Choroid plexus epithelial cell (primary cell): ENCODE results near the gene UBE3D.
"Not testable (repeated sequence)": the region's sequence is repeated elsewhere in the genome, so short reads cannot be mapped to it uniquely, and the experiment has no call there.

Source experiments
- DNase-seq: peaks from one replicate; pipeline ENCODE4 v3.0.0-alpha.2; 2010; ENCODE audit warnings: low read depth
- H3K4me3 ChIP-seq: 2 replicates; pipeline ENCODE4 v1.5.1; 2011; ENCODE audit warnings: low read depth, mild to moderate bottlenecking, control low read depth, low read length, moderate library complexity
- TF ChIP-seq, protein P1 (sequence below): conservative IDR thresholded peaks from 2 replicates; pipeline ENCODE4 v1.5.1; 2011; ENCODE audit warnings: low read depth, mild to moderate bottlenecking, control low read depth, inconsistent platforms, low read length, moderate library complexity

The UBE3D gene

GRCh38 chr6:83042467-83043053, 23.1 kb downstream of the UBE3D start:
- DNase-seq = no peak
- TF ChIP-seq, protein P1, sequence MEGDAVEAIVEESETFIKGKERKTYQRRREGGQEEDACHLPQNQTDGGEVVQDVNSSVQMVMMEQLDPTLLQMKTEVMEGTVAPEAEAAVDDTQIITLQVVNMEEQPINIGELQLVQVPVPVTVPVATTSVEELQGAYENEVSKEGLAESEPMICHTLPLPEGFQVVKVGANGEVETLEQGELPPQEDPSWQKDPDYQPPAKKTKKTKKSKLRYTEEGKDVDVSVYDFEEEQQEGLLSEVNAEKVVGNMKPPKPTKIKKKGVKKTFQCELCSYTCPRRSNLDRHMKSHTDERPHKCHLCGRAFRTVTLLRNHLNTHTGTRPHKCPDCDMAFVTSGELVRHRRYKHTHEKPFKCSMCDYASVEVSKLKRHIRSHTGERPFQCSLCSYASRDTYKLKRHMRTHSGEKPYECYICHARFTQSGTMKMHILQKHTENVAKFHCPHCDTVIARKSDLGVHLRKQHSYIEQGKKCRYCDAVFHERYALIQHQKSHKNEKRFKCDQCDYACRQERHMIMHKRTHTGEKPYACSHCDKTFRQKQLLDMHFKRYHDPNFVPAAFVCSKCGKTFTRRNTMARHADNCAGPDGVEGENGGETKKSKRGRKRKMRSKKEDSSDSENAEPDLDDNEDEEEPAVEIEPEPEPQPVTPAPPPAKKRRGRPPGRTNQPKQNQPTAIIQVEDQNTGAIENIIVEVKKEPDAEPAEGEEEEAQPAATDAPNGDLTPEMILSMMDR = no peak
- no peak overlapping the region for H3K4me3 ChIP-seq

DNA sequence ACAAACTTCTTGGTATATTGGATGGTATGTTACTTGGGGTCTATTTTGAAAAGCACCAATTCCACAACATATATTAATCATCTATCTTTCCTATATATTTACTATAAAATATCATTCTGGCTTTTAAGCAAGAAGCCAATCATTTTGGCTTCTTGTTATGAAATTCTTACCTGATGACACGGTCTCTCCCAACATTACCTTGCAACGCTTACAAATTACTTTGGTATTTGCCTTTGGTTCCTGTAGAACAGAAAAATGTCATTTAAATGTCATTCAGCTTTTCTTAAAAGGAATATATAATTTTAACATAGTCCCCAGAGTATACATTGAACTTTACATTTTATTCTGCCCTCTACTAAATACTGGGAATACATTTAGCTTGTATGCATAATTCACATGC, 27.4 kb downstream of the UBE3D start:
- DNase-seq = no peak
- H3K4me3 ChIP-seq = no peak overlapping the region
- TF ChIP-seq, protein P1 = no peak

GRCh38 chr6:83031689-83032088, 34.0 kb downstream of the UBE3D start:
- TF ChIP-seq, protein P1 = no peak
- H3K4me3 ChIP-seq = no peak overlapping the region
- no peak for DNase-seq

GRCh38 chr6:83019741-83020140, 45.9 kb downstream of the UBE3D start:
- TF ChIP-seq, protein P1 = no peak
- no peak overlapping the region for H3K4me3 ChIP-seq
- no peak for DNase-seq

- DNase-seq, H3K4me3 ChIP-seq: not testable (repeated sequence)
Observed at GRCh38 chr6:83011131-83011530, 54.5 kb downstream of the UBE3D start.

DNA sequence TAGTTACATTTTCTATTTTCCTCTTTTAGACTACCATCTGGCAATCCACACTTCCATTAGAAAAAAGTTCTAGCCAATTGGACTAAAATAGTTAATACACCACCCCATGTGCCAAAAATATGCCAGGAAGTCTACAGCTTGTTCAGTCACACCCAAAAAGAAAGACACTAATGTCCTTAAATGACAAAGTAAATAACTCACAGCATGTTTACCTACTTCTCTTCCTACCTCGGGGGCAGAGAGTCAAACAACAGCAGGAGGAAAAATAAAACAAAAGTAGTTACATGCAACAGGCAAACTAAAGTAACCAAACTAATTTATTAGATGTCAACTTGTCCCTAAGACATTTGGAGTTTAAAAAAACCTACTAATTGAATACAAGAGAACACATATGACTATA, 57.0 kb downstream of the UBE3D start:
- TF ChIP-seq, protein P1 = no peak
- no peak for DNase-seq
- no peak overlapping the region for H3K4me3 ChIP-seq

GRCh38 chr6:83006270-83006905, 59.3 kb downstream of the UBE3D start:
- DNase-seq = no peak
- TF ChIP-seq, protein P1 = no peak
- no peak overlapping the region for H3K4me3 ChIP-seq
